HepG2 (cell line): ENCODE data around the gene CLEC16A. TPM values are rescaled to one million over a fixed set of nuclear protein-coding genes. Genes with fewer than 3 reads are reported as not detected.

ENCODE experiments used
- ATAC-seq: fragments of 200-7000 bp; cut with Tn5 transposase; 3 replicates; pipeline ENCODE4 v1.9.1; 2020; ENCODE audit warnings: mild to moderate bottlenecking, moderate library complexity
- BruUV-seq: library from RNA; stranded (reverse); fragments of 400-500 nt; replicated peaks from 2 replicates; lab custom pipeline; 2021; lab: Mats Ljungman, UMichigan
- CTCF ChIA-PET: fragments of 300-600 bp; formaldehyde crosslinking; extraction: SDS; loops from one replicate; lab custom pipeline; 2021; ENCODE audit warnings: low total read pairs, inconsistent platforms, low intra/inter-chr PET ratio; lab: Yijun Ruan, JAX
- POLR2A ChIA-PET: fragments of 350-600 bp; sonication (Branson Sonifier 250); formaldehyde crosslinking; loops from one replicate; lab custom pipeline; 2020; ENCODE audit warnings: antibody characterized with exemption, inconsistent platforms; lab: Yijun Ruan, JAX
- DNase-seq: peaks from one replicate; pipeline ENCODE4 v3.0.0-alpha.2; 2015; ENCODE audit warnings: low spot score
- FAIRE-seq: peaks from 3 replicates; lab custom pipeline; 2011; peaks lifted over from hg19 to GRCh38; lab: Jason Lieb, UNC
- H2AFZ ChIP-seq: one replicate; pipeline ENCODE4 v1.6.1; 2011; ENCODE audit warnings: low read length, inconsistent platforms
- H3K27ac ChIP-seq: fragments of 300-600 bp; 3 replicates; pipeline ENCODE4 v1.8.0; 2011; ENCODE audit warnings: mixed run types, mild to moderate bottlenecking, mixed read lengths, low read length, inconsistent platforms; ENCODE audit not compliant: insufficient read depth; ENCODE audit errors: extremely low read length
- H3K27me3 ChIP-seq, 2 experiments: fragments of 200-600 bp in 1 of 2; 2 replicates in 1 of 2; 3 replicates in 1 of 2; pipeline versions ENCODE4 v1.6.0 to v1.8.0; 2011; ENCODE audit warnings: low read length in 2 of 2, mild to moderate bottlenecking in 2 of 2, moderate library complexity in 2 of 2, inconsistent platforms in 1 of 2; ENCODE audit not compliant: insufficient read depth in 2 of 2, control insufficient read depth in 1 of 2
- H3K36me3 ChIP-seq, 2 experiments: fragments of 200-600 bp in 1 of 2; replicated peaks in 1 of 2; 2 replicates in 1 of 2; 3 replicates in 1 of 2; pipeline versions ENCODE4 v1.5.1 to v1.8.0; 2011; ENCODE audit warnings: low read length in 2 of 2, inconsistent platforms in 1 of 2; ENCODE audit not compliant: insufficient read depth in 2 of 2, control insufficient read depth in 1 of 2
- H3K4me1 ChIP-seq: 2 replicates; pipeline ENCODE4 v1.5.1; 2012; ENCODE audit warnings: low read length, inconsistent platforms; ENCODE audit not compliant: insufficient read depth
- H3K4me2 ChIP-seq: 2 replicates; pipeline ENCODE4 v1.6.0; 2011; ENCODE audit warnings: low read depth, low read length, inconsistent platforms
- H3K4me3 ChIP-seq, 3 experiments: fragments of 200-600 bp in 1 of 3; sonication (generic), shearing (Covaris generic) in 1 of 3; replicated peaks in 1 of 3; 2 replicates each; pipeline ENCODE4 v1.5.1; 2011 to 2016; ENCODE audit warnings: low read length in 3 of 3, inconsistent platforms in 2 of 3, low read depth in 2 of 3, mild to moderate bottlenecking in 2 of 3, control low read depth in 1 of 3, mixed read lengths in 1 of 3; ENCODE audit not compliant: insufficient read depth in 1 of 3
- H3K79me2 ChIP-seq: one replicate; pipeline ENCODE4 v1.6.1; 2011; ENCODE audit warnings: low read length, inconsistent platforms; ENCODE audit not compliant: insufficient read depth
- H3K9ac ChIP-seq: 2 replicates; pipeline ENCODE4 v1.6.0; 2011; ENCODE audit warnings: mild to moderate bottlenecking, low read depth, low read length, inconsistent platforms; ENCODE audit not compliant: insufficient read depth
- H3K9me3 ChIP-seq: 2 replicates; pipeline ENCODE4 v1.5.1; 2012; ENCODE audit warnings: mild to moderate bottlenecking, low read length
- H4K20me1 ChIP-seq: 2 replicates; pipeline ENCODE4 v1.6.0; 2011; ENCODE audit warnings: inconsistent platforms, mild to moderate bottlenecking, low read length, moderate library complexity; ENCODE audit not compliant: insufficient read depth
- NFE2L1 ChIP-seq: sonication (generic); formaldehyde crosslinking; IDR thresholded peaks from 2 replicates; pipeline ENCODE4 v1.4.0; 2020; ENCODE audit warnings: missing genetic modification reagents, mild to moderate bottlenecking, borderline replicate concordance
- SOX6 ChIP-seq, 2 experiments: fragments of 450-650 bp in 1 of 2; sonication (generic) in 1 of 2; formaldehyde crosslinking in 1 of 2; IDR thresholded peaks; 2 replicates each; pipeline versions ENCODE4 v1.4.0 to v1.6.1; 2017 to 2020; ENCODE audit warnings: antibody characterized with exemption in 1 of 2, mild to moderate bottlenecking in 1 of 2, missing genetic modification reagents in 1 of 2
- SP2 ChIP-seq: sonication (generic); formaldehyde crosslinking; IDR thresholded peaks from 2 replicates; pipeline ENCODE4 v1.5.1; 2020; ENCODE audit warnings: mild to moderate bottlenecking, missing genetic modification reagents
- TRIM24 ChIP-seq: sonication (generic); formaldehyde crosslinking; IDR thresholded peaks from 2 replicates; pipeline ENCODE4 v1.8.0; 2022; ENCODE audit warnings: mild to moderate bottlenecking, missing genetic modification reagents
- ZBTB33 ChIP-seq: sonication (generic); formaldehyde crosslinking; IDR thresholded peaks from 2 replicates; pipeline ENCODE4 v1.4.0; 2020; ENCODE audit warnings: missing genetic modification reagents
- ZNF280D ChIP-seq: sonication (generic); formaldehyde crosslinking; IDR thresholded peaks from 2 replicates; pipeline ENCODE4 v1.5.1; 2020; ENCODE audit warnings: mild to moderate bottlenecking, missing genetic modification reagents
- ZNF879 ChIP-seq: sonication (generic); formaldehyde crosslinking; IDR thresholded peaks from 2 replicates; pipeline ENCODE4 v1.8.1; 2023; ENCODE audit warnings: missing genetic modification reagents
- WGBS: methylation state at CpG from one replicate; pipeline ENCODE4 v1.1.6; 2017; ENCODE audit warnings: low lambda C conversion rate; 5-methylcytosine and 5-hydroxymethylcytosine counted together
- in situ Hi-C: cut with HindIII; loops from 2 replicates; pipeline ENCODE4 v1.10.0; 2017; ENCODE audit warnings: low pct_unique_long_range_greater_than_20kb; ENCODE audit not compliant: extremely low pct_ligation_motif_present
- intact Hi-C: fragments of 100-400 bp; cut with micrococcal nuclease; formaldehyde crosslinking; loops from one replicate; pipeline ENCODE4 v1.10.0; 2022; ENCODE audit not compliant: unreplicated experiment
- polyA plus RNA-seq, 8 experiments: library from polyadenylated mRNA; depleted of rRNA in 3 of 8; stranded (reverse) in 7 of 8; unstranded in 1 of 8; fragments of >200 nt; fragmentation: Illumina TruSeq in 4 of 8; extraction: Trizol in 4 of 8; gene quantifications; 2 replicates each; pipeline versions ENCODE4 v1.2.1 to v1.2.3, GENCODE V29; 2011 to 2016; ENCODE audit warnings: low read depth in 4 of 8, missing spikeins in 1 of 8, mixed read lengths in 1 of 8; ENCODE audit not compliant: insufficient read depth in 1 of 8
- total RNA-seq, 5 experiments: library from RNA; depleted of rRNA; stranded (reverse); fragments of >200 nt; fragmentation: Illumina TruSeq; extraction: Trizol; gene quantifications; 2 replicates each; pipeline ENCODE4 v1.2.3, GENCODE V29; 2016; ENCODE audit warnings: low read depth in 1 of 5

The CLEC16A gene
- total and polyA plus RNA-seq, 2 of the 13 experiments (the other 11 are each of a cell fraction or from before 2014, with no cell fraction given) = 8.5 to 10.3 TPM

GRCh38 chr16:11165349-11165748 lies 221.0 kb downstream of the CLEC16A start (continued):
- TF ChIP-seq ZNF280D (no peak), SP2 (CRISPR knock-in tag) (no peak), ZNF879 (CRISPR knock-in tag) (no peak), SOX6 (IDR thresholded peaks at IDR 0.05) (no peak), SOX6 (CRISPR knock-in tag; IDR thresholded peaks at IDR 0.05) (no peak)

- Histone ChIP-seq H3K4me3 (no peak overlapping the region), H3K27ac (no peak overlapping the region), H3K79me2 (no peaks in the 10 kb centered on the region), H3K27me3 (no peaks in the 10 kb centered on the region), H3K4me2 (no peak overlapping the region), H3K36me3 (peaks cover 0 to 10% of the 10 kb centered on the region in 2 experiments; a peak in 2 of 5 replicates), H2AFZ (no peak overlapping the region), H3K9ac (no peak overlapping the region), H4K20me1 (no peaks in the 10 kb centered on the region)
- FAIRE-seq = no peak
- 91% methylated on average over 22 of the region's 22 CpGs for whole genome bisulfite sequencing
- intact Hi-C loops = no loop called here
- no TSS peak for BruUV-seq
- no peak for DNase-seq
- ChIA-PET POLR2A (no interaction called here), CTCF (no interaction called here)
- in situ Hi-C loops = no loop called here
- no peak for ATAC-seq
- peak; percentile 46; the same call in 1 of the 2 replicates for TF ChIP-seq ZBTB33 (CRISPR knock-in tag)
- no peak for TF ChIP-seq NFE2L1
- 0 out of 2 replicates have a peak, but pooled peaks have one; percentile 2 for TF ChIP-seq TRIM24 (CRISPR knock-in tag)
- TF ChIP-seq, all 625 proteins: peak for 2
- H3K9me3 ChIP-seq = no peaks in the 10 kb centered on the region
- H3K4me1 ChIP-seq = no peaks in the 10 kb centered on the region
These were observed 221.7 kb downstream of the CLEC16A start for GRCh38 chr16:11165894-11166665.
